Activated naive CD4-positive, alpha-beta T cell treated with anti-CD3 and anti-CD28 coated beads, Interleukin-2, amount 50 U/mL, for 16 hours (primary cell): Measurements from ENCODE around the gene TMEM253.

Experiments used
- DNase-seq: peaks from one replicate; pipeline ENCODE4 v3.0.0-alpha.2; 2020

Gene TMEM253

DNA sequence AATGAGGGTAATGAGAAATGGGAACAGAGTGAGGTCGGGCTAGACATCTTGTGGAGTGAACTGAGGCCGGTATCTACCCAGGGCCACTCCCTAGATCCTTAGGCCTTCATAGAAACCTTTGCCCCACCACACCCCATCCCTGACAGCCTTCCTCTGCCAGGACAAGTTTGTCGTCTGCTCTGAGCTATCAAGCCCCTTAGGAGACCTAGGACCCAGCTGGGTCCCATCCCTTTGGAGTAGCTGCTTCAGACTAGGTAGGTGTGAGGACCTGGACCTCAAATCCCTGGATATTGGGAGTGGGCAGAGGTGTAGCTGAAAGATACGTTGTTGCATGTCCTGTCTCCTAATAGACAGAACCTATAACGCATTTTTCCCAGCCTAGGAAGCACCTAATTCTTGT lies at the start of gene TMEM253:
TSS of gene TMEM253 (plus strand) at position 136 of the 400 bp plus-strand sequence. CDS start 278 bp downstream, outside the sequence.
- DNase-seq, result no peak

DNA sequence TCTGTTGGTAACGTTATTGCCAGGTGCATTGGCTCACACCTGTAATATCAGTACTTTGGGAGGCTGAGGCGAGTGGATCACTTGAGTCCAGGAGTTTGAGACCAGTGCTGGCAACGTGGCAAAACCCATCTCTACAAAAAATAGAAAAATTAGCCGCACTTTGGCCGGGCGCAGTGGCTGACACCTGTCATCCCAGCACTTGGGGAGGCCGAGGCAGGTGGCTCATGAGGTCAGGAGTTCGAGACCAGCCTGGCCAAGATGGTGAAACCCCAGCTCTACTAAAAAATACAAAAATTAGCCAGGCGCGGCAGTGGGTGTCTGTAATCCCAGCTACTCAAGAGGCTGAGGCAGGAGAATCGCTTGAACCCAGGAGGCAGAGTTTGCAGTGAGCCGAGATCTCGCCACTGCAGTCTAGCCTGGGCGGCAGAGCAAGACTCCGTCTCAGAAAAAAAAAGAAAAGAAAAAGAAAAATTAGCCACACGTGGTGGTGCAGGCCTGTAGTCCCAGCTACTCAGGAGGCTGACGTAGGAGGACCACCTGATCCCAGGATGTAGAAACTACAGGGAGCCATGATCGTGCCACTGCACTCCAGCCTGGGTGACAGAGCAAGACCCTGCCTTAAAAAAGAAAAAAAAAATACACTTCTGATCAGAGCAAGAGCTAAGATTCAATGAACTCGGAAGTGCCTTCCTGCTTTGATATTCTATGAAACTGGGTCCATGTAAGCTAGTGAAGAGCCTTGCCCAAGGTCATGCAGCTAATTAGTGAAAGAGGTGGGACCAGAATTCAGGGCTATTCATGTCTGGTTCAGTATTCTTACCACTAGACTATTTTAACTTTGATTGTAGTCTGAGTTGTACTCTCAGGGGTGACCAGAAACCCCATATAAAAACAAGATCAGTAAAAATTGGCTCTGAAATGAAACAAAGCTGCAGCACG lies 47.4 kb upstream of the TMEM253 start:
- DNase-seq, result no peak

GRCh38 chr14:21054123-21054767 lies 46.6 kb upstream of the TMEM253 start:
- no peak for DNase-seq

- DNase-seq, result no peak
These were observed 46.1 kb upstream of the TMEM253 start for GRCh38 chr14:21054768-21055145.

DNA sequence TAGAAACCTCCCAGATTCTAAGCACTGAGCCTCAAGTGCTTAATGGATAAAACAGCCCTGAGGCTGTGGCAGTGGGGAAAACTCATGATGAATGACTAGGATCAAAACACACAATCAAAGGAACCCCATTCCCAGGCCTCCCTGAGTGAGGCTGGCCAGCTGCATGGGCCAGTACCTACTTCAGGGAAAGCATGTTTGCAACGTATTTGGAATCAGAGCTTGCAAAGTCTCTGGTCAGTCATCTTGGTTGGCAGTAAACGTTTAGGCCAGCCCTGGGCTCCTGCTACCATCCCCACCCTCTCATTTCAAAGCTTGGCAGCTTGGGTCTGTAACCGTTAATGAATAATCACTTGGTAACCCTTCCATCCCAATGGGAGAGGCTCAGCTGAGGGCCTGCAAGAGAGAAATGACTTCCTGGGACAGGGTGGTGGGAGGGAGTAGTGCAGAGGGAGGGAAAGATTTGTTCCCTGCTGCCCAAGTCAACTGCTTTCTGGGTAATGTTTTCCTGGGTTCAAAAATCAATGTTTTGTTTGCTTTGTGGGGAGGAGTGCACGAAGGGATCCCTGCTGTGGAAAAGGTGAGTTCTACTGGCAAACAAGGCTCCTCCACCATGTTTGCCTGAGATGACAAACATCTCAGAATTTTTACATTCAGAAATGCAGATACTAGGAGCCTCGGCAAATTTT lies 45.3 kb upstream of the TMEM253 start:
- no peak for DNase-seq

DNA sequence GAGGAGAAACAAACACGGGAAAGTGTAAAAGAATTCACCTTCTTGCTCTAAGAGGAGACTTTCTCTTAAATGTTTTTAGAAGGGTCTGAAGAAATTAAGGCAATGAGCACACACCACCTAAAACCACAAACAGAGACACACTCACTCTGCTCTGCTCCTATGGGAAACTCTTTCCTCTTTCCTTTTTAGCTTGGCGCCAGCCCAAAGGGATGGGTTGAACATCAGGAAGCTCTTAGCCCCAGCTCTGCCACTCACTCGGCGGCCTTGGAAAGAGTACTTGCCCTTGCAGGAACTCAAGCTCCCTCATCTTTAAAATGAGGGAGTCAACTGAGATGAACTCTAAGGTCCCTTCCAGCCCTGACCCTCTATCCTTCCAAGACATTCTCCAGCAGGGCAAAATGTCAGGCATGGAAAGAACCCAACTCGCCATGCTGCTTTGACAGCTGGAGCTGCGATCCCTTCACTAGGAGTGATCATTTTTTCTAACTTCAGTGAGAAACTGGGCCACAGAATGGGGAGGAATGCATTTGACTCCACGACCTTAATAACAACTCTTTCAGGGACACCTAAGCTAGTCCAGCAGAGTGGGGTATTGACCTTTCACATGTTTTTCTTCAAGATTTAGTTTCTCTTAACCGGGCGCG lies 44.2 kb upstream of the TMEM253 start:
- DNase-seq, result no peak

DNA sequence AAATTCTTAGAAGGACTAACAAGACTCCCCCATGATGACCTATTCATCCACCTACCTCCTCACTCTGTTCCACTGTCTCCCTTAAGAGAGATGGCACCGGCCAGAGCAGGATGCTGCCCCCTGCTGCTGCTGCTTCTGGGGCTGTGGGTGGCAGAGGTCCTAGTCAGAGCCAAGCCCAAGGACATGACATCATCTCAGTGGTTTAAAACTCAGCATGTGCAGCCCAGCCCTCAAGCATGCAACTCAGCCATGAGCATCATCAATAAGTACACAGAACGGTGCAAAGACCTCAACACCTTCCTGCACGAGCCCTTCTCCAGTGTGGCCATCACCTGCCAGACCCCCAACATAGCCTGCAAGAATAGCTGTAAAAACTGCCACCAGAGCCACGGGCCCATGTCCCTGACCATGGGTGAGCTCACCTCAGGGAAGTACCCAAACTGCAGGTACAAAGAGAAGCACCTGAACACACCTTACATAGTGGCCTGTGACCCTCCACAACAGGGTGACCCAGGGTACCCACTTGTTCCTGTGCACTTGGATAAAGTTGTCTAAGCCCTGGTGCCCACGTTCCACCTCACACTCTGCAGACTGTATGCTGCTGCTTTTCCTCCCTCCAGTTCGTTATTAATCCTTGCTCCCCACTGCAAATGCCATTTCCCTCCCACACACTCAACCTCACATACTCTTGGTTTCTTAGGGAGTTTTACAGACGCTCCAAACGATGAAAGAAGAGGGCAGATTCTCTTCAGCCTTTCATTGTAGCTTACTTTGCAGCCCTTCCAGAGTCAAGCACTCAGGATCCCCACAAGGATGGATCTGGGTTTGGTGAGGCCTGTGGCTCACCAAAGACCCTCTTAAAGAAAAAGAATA lies 42.8 kb upstream of the TMEM253 start, which contains the start of gene RNASE8:
TSS of gene RNASE8 (plus strand) at position 20 of the 873 bp plus-strand sequence. CDS start at position 91, 71 bp downstream.
- DNase-seq, result no peak

- no peak for DNase-seq
These were observed 42.0 kb upstream of the TMEM253 start for GRCh38 chr14:21058903-21059302.

DNA sequence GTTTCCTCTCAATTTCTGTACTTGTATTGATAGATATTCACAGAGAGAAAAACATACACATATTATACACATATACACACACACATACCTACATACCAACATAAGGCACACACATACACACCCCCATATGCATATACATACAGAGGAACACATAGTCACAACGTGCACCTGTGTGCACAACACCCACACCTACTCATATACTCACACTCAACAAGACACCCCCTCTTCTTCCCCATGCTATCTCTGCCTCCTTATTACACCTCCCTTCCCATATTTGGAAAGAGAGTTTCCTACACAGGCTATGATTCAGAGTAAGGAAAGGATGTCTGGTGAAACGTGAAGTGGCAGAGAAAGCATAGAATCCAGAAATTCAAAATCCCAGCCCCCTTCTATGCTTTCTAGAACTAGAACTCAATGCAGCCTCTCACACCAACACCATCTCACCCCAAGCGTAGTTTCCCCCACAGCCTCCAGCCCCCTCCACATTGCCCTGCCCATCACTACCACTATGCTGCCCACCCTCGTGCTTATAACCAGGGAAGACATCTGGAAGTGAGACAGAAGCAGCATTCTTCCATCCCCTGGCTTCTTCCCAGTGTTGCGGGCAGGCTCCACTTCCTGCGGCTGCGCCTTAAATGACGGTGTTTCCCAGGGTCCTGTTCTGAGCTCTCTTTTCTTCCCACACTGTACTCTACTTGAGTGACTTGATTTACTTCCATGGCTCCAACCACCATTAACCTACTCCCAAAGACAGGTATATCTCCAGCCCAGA lies 40.8 kb upstream of the TMEM253 start:
- DNase-seq, result no peak

GRCh38 chr14:21060614-21061346 lies 40.1 kb upstream of the TMEM253 start:
- DNase-seq, result no peak

GRCh38 chr14:21061347-21061668 lies 39.6 kb upstream of the TMEM253 start:
- no peak for DNase-seq

DNA sequence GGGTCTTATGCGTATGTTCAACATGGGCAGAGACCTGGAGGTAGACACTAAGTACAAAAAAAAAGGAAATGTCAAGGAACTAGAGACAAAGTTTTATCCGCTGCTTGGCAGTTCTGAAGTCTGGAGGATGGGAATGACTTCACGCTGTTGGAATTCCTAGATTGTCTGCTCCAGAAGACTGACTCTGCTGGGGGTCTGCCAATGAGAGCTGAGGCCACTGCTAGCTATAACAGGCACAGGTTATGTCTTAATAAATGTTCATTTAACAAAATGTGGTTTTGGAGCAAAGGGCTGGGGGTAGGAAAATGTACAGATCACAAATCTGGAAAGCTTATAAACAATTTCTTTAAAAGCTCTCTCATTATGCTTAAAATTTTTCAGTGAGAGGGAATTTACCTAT lies 37.4 kb upstream of the TMEM253 start:
- no peak for DNase-seq

DNA sequence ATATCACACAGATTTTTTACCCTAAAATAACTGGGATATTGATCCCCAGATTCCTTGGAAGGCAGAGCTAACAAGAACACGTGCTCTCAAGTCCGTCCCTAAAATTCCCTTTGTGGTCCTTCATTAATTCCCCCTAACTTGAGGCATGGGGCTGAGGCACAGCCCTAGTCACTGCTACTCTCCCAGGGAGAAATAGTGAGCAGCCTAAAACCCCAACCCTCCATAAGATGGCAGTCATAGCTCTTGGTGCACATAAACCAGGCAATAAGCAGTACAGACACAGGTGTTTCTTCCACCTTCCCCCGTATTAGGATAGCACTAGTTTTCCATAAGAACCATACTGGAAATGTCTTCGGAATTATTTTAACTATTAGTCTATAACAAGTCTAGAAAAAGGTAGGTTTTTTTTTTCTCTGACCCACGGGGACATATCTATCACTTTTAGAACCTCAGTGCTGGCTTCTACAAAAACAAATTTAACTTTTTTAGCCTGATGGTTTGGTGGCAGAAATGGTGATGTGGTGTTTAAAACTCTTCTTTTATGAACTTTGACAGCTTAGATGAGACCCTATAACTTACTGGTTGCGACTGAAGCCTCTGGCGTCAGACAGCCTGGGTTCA lies 33.9 kb upstream of the TMEM253 start:
- no peak for DNase-seq

GRCh38 chr14:21068521-21069387 lies 32.1 kb upstream of the TMEM253 start:
- DNase-seq, result no peak

- DNase-seq, result no peak
These were observed 31.3 kb upstream of the TMEM253 start for GRCh38 chr14:21069388-21070082.

- no peak for DNase-seq
These were observed 30.7 kb upstream of the TMEM253 start, which contains the start of gene ARHGEF40 for GRCh38 chr14:21070083-21070609. Gene ARHGEF40, plus strand, starts transcription at chr14:21070304. Its CDS starts 93 bp downstream, at chr14:21070397.

GRCh38 chr14:21070610-21071224 lies 30.1 kb upstream of the TMEM253 start:
- no peak for DNase-seq
